Measurements from ENCODE around the gene PLCE1. TPM values are rescaled to one million over a fixed set of nuclear protein-coding genes. Genes with fewer than 3 reads are reported as not detected.

PLCE1 gene
- total and polyA plus RNA-seq, 11 donors = 1.3 to 42.1 (median 10.4) TPM

GRCh38 chr10:94011296-94011695, 17.6 kb downstream of the PLCE1 start:
- Histone ChIP-seq H3K27me3 (no peaks in the 10 kb centered on the region), H3K4me3 (no peak overlapping the region), H3K27ac (no peak overlapping the region), H3K4me1 (peaks cover 0 to 25% (median 6%) of the 10 kb centered on the region in 12 donors), H3K9me3 (no peaks in the 10 kb centered on the region), H3K36me3 (no peaks in the 10 kb centered on the region)
- ATAC-seq (no peak), DNase-seq (no peak)
- 77 to 87% (median 80%) methylated on average over 2 of the region's 2 CpGs for WGBS, 4 donors
- intact Hi-C loops (cut with DNase I) = no loop called here
- TF ChIP-seq, protein P1, sequence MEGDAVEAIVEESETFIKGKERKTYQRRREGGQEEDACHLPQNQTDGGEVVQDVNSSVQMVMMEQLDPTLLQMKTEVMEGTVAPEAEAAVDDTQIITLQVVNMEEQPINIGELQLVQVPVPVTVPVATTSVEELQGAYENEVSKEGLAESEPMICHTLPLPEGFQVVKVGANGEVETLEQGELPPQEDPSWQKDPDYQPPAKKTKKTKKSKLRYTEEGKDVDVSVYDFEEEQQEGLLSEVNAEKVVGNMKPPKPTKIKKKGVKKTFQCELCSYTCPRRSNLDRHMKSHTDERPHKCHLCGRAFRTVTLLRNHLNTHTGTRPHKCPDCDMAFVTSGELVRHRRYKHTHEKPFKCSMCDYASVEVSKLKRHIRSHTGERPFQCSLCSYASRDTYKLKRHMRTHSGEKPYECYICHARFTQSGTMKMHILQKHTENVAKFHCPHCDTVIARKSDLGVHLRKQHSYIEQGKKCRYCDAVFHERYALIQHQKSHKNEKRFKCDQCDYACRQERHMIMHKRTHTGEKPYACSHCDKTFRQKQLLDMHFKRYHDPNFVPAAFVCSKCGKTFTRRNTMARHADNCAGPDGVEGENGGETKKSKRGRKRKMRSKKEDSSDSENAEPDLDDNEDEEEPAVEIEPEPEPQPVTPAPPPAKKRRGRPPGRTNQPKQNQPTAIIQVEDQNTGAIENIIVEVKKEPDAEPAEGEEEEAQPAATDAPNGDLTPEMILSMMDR (IDR thresholded peaks at IDR 0.05) = no peak
- no peak for TF ChIP-seq POLR2A (IDR thresholded peaks at IDR 0.05)

- ATAC-seq = no peak
- no peaks in the 10 kb centered on the region for H3K27me3 ChIP-seq
- H3K4me3 ChIP-seq = no peak overlapping the region
- H3K4me1 ChIP-seq = peaks cover 0 to 20% (median 3%) of the 10 kb centered on the region in 12 donors
- intact Hi-C loops (cut with DNase I) = no loop called here
- H3K36me3 ChIP-seq = no peaks in the 10 kb centered on the region
- 76 to 86% (median 84%) methylated on average over 1 of the region's 1 CpG for WGBS, 4 donors
- no peak overlapping the region for H3K27ac ChIP-seq
- TF ChIP-seq, protein P1 (IDR thresholded peaks at IDR 0.05) = no peak
- no peak for TF ChIP-seq POLR2A (IDR thresholded peaks at IDR 0.05)
- H3K9me3 ChIP-seq = no peaks in the 10 kb centered on the region
- DNase-seq = no peak
Measured at GRCh38 chr10:94012834-94013233, 19.1 kb downstream of the PLCE1 start.

- TF ChIP-seq POLR2A (IDR thresholded peaks at IDR 0.05) = no peak
- TF ChIP-seq, protein P1 (IDR thresholded peaks at IDR 0.05) = no peak
- no peak overlapping the region for H3K4me3 ChIP-seq
- ATAC-seq = no peak
Measured at GRCh38 chr10:94013331-94013760, 19.6 kb downstream of the PLCE1 start.

GRCh38 chr10:94014304-94014703, 20.6 kb downstream of the PLCE1 start:
- no peaks in the 10 kb centered on the region for H3K27me3 ChIP-seq
- ATAC-seq (no peak), DNase-seq (no peak)
- no peak overlapping the region for H3K4me3 ChIP-seq
- H3K4me1 ChIP-seq = peaks cover 0 to 17% (median 3%) of the 10 kb centered on the region in 12 donors
- no peaks in the 10 kb centered on the region for H3K9me3 ChIP-seq
- H3K27ac ChIP-seq = no peak overlapping the region
- no peaks in the 10 kb centered on the region for H3K36me3 ChIP-seq
- intact Hi-C loops (cut with DNase I) = no loop called here
- TF ChIP-seq POLR2A (IDR thresholded peaks at IDR 0.05) = no peak
- TF ChIP-seq, protein P1 (IDR thresholded peaks at IDR 0.05) = no peak
- WGBS, 4 donors = 83 to 90% (median 87%) methylated on average over 3 of the region's 3 CpGs

More at GRCh38 chr10:94013331-94013760, 19.6 kb downstream of the PLCE1 start:
- Histone ChIP-seq H3K4me1 (peaks cover 0 to 19% (median 3%) of the 10 kb centered on the region in 12 donors), H3K36me3 (no peaks in the 10 kb centered on the region), H3K27me3 (no peaks in the 10 kb centered on the region), H3K9me3 (no peaks in the 10 kb centered on the region), H3K27ac (no peak overlapping the region)
- intact Hi-C loops (cut with DNase I) = no loop called here
- 57 to 87% (median 79%) methylated on average over 1 of the region's 1 CpG for WGBS, 4 donors
- DNase-seq = no peak
